Panc1 (cell line): ENCODE data around the gene SPDYE2B.
"Not testable (repeated sequence)": the region's sequence is repeated elsewhere in the genome, so short reads cannot be mapped to it uniquely, and the experiment has no call there.

Source experiments
- POLR2AphosphoS5 ChIP-seq: IDR thresholded peaks from 2 replicates; pipeline ENCODE4 v1.6.1; 2012; ENCODE audit warnings: mild to moderate bottlenecking, low read depth, low read length, moderate library complexity
- SIN3A ChIP-seq: IDR thresholded peaks from 2 replicates; pipeline ENCODE4 v1.6.1; 2012; ENCODE audit warnings: low read depth, mild to moderate bottlenecking, low read length, moderate library complexity, borderline replicate concordance; ENCODE audit not compliant: insufficient read depth
- TF ChIP-seq, protein P1 (sequence below), 2 experiments: IDR thresholded peaks; 2 replicates each; pipeline ENCODE4 v1.6.1; 2011 to 2012; ENCODE audit warnings: low read depth in 2 of 2, control low read depth in 1 of 2, low read length in 1 of 2, mild to moderate bottlenecking in 1 of 2, moderate library complexity in 1 of 2; ENCODE audit not compliant: insufficient read depth in 1 of 2
- TF ChIP-seq, protein P2 (sequence below): fragments of 450-650 bp; IDR thresholded peaks from 2 replicates; pipeline ENCODE4 v1.5.1; 2017; ENCODE audit warnings: mild to moderate bottlenecking

DNA sequence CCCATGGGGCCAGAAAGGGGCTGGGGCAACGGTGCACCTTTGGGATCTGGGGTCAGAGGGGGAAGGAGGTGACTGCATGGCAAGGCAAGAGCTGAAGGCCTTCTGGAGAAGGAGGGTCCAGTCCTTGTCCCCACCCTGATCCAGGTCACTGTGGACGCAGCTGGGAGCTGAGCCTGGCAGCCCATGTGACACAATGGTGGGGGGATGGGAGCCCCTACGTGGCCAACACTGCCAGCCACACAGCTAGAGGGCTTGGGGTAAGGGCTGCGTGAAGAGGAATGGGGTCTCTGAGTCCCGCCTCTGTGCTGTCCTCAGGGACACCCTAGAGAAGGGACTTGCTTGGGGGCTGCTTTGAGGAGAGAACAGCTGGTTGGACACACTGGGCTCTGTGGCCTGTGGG, 30.7 kb downstream of the SPDYE2B start:
- TF ChIP-seq, protein P1, sequence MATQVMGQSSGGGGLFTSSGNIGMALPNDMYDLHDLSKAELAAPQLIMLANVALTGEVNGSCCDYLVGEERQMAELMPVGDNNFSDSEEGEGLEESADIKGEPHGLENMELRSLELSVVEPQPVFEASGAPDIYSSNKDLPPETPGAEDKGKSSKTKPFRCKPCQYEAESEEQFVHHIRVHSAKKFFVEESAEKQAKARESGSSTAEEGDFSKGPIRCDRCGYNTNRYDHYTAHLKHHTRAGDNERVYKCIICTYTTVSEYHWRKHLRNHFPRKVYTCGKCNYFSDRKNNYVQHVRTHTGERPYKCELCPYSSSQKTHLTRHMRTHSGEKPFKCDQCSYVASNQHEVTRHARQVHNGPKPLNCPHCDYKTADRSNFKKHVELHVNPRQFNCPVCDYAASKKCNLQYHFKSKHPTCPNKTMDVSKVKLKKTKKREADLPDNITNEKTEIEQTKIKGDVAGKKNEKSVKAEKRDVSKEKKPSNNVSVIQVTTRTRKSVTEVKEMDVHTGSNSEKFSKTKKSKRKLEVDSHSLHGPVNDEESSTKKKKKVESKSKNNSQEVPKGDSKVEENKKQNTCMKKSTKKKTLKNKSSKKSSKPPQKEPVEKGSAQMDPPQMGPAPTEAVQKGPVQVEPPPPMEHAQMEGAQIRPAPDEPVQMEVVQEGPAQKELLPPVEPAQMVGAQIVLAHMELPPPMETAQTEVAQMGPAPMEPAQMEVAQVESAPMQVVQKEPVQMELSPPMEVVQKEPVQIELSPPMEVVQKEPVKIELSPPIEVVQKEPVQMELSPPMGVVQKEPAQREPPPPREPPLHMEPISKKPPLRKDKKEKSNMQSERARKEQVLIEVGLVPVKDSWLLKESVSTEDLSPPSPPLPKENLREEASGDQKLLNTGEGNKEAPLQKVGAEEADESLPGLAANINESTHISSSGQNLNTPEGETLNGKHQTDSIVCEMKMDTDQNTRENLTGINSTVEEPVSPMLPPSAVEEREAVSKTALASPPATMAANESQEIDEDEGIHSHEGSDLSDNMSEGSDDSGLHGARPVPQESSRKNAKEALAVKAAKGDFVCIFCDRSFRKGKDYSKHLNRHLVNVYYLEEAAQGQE (IDR thresholded peaks at IDR 0.05; ENCODE audit: insufficient read depth in 1 of 2, low read depth in 2 of 2, low read length in 1 of 2): not testable (repeated sequence)
- not testable (repeated sequence) for TF ChIP-seq POLR2AphosphoS5, SIN3A
- TF ChIP-seq, protein P2, sequence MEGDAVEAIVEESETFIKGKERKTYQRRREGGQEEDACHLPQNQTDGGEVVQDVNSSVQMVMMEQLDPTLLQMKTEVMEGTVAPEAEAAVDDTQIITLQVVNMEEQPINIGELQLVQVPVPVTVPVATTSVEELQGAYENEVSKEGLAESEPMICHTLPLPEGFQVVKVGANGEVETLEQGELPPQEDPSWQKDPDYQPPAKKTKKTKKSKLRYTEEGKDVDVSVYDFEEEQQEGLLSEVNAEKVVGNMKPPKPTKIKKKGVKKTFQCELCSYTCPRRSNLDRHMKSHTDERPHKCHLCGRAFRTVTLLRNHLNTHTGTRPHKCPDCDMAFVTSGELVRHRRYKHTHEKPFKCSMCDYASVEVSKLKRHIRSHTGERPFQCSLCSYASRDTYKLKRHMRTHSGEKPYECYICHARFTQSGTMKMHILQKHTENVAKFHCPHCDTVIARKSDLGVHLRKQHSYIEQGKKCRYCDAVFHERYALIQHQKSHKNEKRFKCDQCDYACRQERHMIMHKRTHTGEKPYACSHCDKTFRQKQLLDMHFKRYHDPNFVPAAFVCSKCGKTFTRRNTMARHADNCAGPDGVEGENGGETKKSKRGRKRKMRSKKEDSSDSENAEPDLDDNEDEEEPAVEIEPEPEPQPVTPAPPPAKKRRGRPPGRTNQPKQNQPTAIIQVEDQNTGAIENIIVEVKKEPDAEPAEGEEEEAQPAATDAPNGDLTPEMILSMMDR: not testable (repeated sequence)
